ENCODE measurements around the gene NDST1.

DNA sequence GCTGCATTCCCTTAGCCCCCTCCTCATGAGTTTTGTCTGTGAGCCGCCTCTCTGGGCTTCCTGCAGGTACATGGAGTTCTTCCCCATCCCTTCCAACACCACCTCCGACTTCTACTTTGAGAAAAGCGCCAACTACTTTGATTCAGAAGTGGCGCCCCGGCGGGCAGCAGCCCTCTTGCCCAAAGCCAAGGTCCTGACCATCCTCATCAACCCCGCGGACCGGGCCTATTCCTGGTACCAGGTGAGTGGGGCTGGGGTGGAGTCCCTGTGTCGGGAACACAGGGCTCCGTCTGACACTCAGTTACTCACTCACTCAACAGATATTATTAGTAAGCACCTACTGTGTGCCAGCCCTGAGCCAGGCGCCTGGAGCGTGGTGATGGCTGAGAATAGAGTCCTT is 37.3 kb downstream of the NDST1 start:
- TF ChIP-seq, protein P1, sequence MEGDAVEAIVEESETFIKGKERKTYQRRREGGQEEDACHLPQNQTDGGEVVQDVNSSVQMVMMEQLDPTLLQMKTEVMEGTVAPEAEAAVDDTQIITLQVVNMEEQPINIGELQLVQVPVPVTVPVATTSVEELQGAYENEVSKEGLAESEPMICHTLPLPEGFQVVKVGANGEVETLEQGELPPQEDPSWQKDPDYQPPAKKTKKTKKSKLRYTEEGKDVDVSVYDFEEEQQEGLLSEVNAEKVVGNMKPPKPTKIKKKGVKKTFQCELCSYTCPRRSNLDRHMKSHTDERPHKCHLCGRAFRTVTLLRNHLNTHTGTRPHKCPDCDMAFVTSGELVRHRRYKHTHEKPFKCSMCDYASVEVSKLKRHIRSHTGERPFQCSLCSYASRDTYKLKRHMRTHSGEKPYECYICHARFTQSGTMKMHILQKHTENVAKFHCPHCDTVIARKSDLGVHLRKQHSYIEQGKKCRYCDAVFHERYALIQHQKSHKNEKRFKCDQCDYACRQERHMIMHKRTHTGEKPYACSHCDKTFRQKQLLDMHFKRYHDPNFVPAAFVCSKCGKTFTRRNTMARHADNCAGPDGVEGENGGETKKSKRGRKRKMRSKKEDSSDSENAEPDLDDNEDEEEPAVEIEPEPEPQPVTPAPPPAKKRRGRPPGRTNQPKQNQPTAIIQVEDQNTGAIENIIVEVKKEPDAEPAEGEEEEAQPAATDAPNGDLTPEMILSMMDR (IDR thresholded peaks at IDR 0.05): no peak
- no peak for TF ChIP-seq ZFX (IDR thresholded peaks at IDR 0.05; ENCODE audit: borderline replicate concordance)

Data from 22Rv1 (cell line).